ENCODE data around the gene GALNT10.

GALNT10 gene

DNA sequence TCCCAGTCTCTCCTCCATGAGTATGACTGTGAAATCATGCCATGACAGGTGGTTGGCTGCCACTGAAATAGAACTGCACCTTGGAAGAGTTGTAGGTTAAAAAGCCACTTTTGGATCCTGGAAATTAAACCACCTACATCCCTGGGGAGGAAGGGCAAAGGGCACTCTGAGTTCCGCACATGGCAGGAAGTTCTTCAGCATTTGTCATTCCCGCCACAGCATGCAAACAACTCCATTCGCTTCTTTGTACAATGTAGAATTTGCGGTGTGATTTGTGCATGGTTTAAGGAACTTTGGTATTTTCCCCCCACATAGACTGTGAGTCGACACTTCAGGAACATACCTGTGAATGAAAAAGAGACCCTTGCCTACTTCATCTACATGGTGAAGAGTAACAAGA lies 265.1 kb downstream of the GALNT10 start:
- DNase-seq: no peak

DNA sequence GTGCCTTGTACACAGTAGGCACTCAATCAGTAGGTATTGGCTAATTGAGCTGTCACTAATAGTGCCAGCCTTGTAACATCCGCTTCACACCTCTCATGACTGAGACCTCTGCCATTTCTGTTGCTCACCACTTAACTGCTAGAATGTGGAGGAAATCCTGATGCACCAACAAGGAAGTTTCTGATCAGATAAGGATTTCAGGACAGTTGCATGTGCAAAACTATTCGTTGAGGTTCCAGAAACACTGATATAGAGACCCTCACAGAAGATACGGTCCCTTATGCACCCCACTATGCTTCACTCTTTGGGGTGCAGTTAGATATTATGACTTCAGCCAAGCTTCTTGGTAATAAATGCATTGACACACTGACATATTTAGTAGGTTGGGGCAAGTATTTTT lies 266.0 kb downstream of the GALNT10 start:
- no peak for DNase-seq

DNA sequence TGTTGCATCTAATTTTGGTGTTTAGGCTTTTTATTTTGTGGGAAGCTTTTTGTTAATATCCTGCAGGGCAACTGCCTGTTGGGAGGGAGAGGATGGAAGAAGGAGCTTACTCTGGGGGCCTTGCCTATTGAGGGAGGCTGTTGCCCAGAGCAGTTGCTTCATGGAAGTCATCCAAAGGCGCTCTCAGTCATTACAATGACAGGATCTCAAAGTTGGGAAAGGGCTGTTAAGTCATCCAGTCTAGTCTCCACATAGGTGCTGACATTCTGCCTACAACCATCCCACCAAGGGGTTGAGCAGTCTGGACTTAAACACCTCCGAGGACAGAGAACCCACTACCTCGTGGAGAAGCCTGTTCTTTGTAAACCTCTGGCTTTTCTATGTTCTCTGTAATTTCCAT lies 268.5 kb downstream of the GALNT10 start:
- DNase-seq: no peak

DNA sequence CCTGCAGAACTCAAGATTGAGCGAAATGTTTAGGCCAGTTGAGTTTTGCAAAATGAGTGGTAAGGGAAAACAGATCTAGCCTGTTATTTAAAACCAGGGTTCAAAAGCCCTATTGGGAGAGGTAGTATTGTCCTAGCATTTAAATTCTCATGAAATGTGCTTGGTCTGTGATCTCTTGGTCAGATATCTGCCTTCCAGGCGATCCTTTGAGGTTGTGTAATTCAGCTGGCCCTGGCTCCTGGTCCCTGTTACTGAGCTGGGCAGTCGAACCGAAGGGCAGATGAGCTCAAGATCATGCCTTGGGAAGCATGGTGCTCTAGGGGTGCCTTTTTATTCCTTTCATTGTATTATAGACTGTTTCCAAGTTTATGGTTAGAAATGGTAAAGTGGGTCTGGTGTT lies 269.6 kb downstream of the GALNT10 start:
- no peak for DNase-seq

DNA sequence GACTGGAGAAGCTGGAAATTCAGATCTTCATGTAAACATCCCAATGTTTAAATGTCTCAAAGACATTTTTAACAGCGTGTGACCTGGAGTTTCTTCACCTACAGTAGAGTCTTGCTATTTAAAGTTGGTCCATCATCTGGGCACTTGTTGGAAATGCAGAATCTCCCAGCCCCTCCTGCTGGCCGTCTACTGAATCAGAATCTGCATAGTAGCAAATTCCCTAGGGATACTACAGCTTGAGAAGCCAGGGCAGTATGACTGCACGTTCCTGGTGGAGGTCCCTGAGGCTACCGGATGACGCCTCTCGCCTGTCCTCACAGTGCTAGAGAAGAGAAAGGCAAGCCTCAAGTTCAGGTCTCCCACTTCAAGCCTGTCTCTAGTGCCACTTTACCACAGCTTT lies 271.0 kb downstream of the GALNT10 start:
- no peak for DNase-seq

DNA sequence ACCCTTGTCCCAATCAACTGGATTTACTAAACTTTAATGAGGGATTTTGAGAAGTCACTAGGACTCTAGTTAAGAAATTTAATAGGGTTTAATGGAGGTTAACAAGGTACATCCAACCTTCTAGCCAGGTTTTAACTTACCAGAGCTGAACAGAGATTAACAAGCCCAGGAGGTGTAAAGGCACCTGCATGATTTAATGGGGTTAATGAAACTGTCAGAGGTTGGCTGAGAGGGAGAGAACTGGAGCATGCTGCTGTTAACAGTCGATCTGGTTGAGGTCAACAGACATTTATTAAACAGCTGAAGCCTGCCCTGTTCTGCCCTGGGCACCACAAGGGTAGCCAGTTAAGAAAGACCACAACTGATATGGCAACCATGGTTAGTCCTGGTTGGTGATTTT lies 273.9 kb downstream of the GALNT10 start:
- no peak for DNase-seq

DNA sequence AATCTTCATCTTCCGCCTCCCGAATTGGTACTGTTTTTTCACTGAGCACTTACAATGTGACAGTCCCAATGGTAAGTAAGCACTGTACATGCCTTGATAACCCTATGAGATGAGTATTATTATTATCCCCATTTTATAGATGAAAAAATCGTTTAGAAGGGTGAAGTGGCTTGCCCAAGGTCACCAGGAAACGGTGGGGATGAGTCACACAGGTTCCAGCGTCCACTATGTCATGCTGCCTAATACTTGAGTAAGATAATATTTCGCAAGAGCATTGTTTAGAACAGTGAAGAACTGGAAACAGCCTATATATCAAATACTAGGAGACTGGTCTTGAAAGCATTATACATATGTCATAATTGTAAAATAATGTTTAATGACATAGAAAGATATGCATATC lies 274.6 kb downstream of the GALNT10 start:
- no peak for DNase-seq

DNA sequence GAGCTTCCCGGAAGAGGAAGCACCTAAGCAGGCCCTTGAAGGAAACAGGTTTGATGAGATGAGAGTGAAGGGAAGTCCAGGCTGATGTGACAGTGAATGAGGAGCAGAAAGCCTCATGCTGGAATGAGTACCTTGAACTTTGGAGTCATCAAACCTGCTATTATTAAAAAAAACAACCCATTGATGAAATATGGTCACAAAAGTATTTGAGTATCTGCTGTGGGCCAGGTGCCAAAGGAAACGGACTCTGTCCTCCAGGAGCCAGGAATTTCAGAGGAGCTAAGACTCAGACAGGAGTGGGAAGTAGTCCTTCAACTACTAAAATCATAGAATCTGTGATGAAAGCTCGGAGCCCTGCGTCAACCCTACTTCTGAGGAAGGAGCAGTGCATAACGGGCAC lies 275.6 kb downstream of the GALNT10 start:
- DNase-seq: no peak

DNA sequence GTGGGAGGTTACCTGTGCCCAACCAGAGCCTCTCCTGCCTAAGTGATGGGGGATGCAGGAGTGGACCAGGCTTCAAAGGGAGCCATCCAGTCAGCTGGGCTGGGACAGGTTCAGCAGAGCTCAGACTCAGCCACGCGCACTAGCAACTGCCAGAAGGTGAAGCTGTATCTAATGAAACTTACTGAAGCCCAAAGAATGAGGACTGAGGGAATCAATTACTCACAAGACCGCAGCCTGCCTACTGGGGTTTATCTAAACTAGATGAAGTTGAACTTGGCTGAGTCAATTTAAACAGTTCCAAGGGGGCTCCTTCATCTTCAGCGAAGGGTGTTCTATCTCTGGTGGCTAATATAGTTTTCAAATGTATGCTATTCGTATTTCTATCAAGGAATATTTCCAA lies 276.1 kb downstream of the GALNT10 start:
- no peak for DNase-seq

DNA sequence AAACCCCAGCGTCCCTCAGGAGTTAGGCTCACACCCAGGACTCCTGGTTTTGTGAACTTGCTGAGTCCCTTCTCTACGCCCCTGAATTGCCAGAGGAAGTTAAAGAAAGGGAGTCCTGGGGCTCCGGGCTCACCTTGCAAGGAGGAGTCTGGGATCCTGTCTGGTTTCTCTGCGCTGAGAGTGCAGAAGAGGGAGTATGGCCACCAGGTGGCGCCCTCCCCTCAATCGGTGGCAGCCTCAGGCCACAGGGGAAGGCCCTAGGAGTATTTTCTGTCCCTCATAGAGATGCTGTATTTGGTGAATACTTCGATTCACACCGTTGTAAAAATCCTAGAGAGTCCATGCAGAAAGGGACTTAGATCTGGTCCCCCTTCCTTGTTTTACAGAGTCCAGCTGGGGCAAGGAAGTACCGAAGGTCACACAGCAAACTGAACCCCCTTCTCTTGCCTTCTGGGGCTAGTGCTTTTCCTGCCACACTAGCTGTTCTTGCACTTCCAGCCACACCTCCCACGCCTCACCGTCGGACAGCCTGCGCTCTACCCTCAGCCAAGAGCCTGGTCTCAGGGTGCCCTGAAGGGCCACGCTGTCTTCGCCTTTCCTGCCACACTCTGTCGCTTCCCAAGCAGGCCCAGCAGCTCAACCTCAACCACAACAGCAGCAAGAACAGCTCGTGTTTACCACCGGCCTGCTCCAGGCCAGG lies 277.3 kb downstream of the GALNT10 start:
- DNase-seq: peak; percentile 82 to 89

DNA sequence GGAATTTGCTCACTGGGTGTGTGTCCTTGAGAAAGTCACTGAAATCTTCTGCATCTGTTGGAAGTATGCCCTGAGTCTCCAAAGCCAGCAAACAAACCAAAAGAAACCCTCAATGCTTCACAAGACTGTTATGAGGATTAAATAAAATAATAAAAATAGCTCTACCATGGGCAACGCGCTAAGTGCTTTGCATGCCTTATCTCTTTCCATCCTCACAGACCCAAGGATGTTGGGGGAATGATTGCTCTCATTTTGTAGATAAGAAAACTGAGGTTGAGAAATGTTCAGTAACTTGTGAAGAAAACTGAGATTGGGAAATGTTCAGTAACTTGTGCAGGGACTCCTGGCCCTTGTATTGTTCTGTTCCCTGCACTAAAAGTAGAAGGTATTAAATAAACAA lies 279.6 kb downstream of the GALNT10 start:
- DNase-seq: no peak

Data from stimulated activated CD4-positive, alpha-beta T cell treated with anti-CD3 and anti-CD28 coated beads, Interleukin-2, amount 100 ng/mL, for 48 hours (primary cell).